ENCODE data around the gene KIAA1191.

The KIAA1191 gene

GRCh38 chr5:176373100-176373818, 11.7 kb upstream of the KIAA1191 start:
- H4K8ac ChIP-seq (ENCODE audit: low read depth, low read length): no peak overlapping the region
- no peak overlapping the region for H2BK5ac ChIP-seq (ENCODE audit: low read length)
- no peak overlapping the region for H2BK120ac ChIP-seq (ENCODE audit: low read depth, low read length)
- no peak overlapping the region for H3K9ac ChIP-seq (ENCODE audit: low read depth, low read length, poor library complexity)
- no peak overlapping the region for H2AK5ac ChIP-seq (ENCODE audit: low read depth, low read length)
- no peak overlapping the region for H3K4me2 ChIP-seq (ENCODE audit: insufficient read depth, low read length, poor library complexity, severe bottlenecking)
- H3K79me1 ChIP-seq (ENCODE audit: low read depth, low read length): no peaks in the 10 kb centered on the region
- H2AFZ ChIP-seq (ENCODE audit: low read length): no peak overlapping the region
- H4K91ac ChIP-seq (ENCODE audit: low read depth, low read length, poor library complexity): no peak overlapping the region
- H2BK12ac ChIP-seq (ENCODE audit: low read length): no peak overlapping the region
- H3K4me3 ChIP-seq (ENCODE audit: low read length in 2 of 2): no peak overlapping the region
- peaks cover 11 to 70% of the 10 kb centered on the region in 2 donors for H3K36me3 ChIP-seq (replicated peaks in 1 of 2; ENCODE audit: control insufficient read depth in 2 of 2, insufficient read depth in 2 of 2, low read length in 2 of 2)
- no peak overlapping the region for H3K18ac ChIP-seq (ENCODE audit: low read length)
- no peaks in the 10 kb centered on the region for H3K9me3 ChIP-seq (replicated peaks in 1 of 2; ENCODE audit: control insufficient read depth in 2 of 2, insufficient read depth in 1 of 2, low read depth in 1 of 2, low read length in 2 of 2)
- no peak overlapping the region for H2BK15ac ChIP-seq (ENCODE audit: low read length)
- H3K4ac ChIP-seq (ENCODE audit: low read length): no peak overlapping the region
- H3K27ac ChIP-seq (replicated peaks; ENCODE audit: low read length): no peak overlapping the region
- no peak overlapping the region for H3K23ac ChIP-seq (ENCODE audit: low read depth, low read length, poor library complexity)
- H3K27me3 ChIP-seq (ENCODE audit: control insufficient read depth in 3 of 3, insufficient read depth in 3 of 3, low read depth in 1 of 3, low read length in 3 of 3): no peaks in the 10 kb centered on the region
- no CpG with 5 or more reads among the region's 7 CpGs for WGBS, 2 donors (ENCODE audit: extremely low coverage in 2 of 2, insufficient read length in 2 of 2, insufficient replicate concordance in 1 of 2)
- no peaks in the 10 kb centered on the region for H3K4me1 ChIP-seq (ENCODE audit: control insufficient read depth in 2 of 2, insufficient read depth in 1 of 2, low read depth in 1 of 2, low read length in 2 of 2)
- no peak for DNase-seq (ENCODE audit: low spot score)
- H3K14ac ChIP-seq (ENCODE audit: low read length): no peak overlapping the region

GRCh38 chr5:176371621-176372539, 10.3 kb upstream of the KIAA1191 start:
- no CpG with 5 or more reads among the region's 13 CpGs for WGBS, 2 donors (ENCODE audit: extremely low coverage in 2 of 2, insufficient read length in 2 of 2, insufficient replicate concordance in 1 of 2)
- no peaks in the 10 kb centered on the region for H3K4me1 ChIP-seq (ENCODE audit: control insufficient read depth in 2 of 2, insufficient read depth in 1 of 2, low read depth in 1 of 2, low read length in 2 of 2)
- H3K9ac ChIP-seq (ENCODE audit: low read depth, low read length, poor library complexity): peak overlapping the region; percentile 14
- no peak overlapping the region for H2BK12ac ChIP-seq (ENCODE audit: low read length)
- H4K91ac ChIP-seq (ENCODE audit: low read depth, low read length, poor library complexity): no peak overlapping the region
- no peak overlapping the region for H2BK5ac ChIP-seq (ENCODE audit: low read length)
- H3K27me3 ChIP-seq (ENCODE audit: control insufficient read depth in 3 of 3, insufficient read depth in 3 of 3, low read depth in 1 of 3, low read length in 3 of 3): no peaks in the 10 kb centered on the region
- no peak overlapping the region for H2AK5ac ChIP-seq (ENCODE audit: low read depth, low read length)
- no peaks in the 10 kb centered on the region for H3K9me3 ChIP-seq (replicated peaks in 1 of 2; ENCODE audit: control insufficient read depth in 2 of 2, insufficient read depth in 1 of 2, low read depth in 1 of 2, low read length in 2 of 2)
- H3K36me3 ChIP-seq (replicated peaks in 1 of 2; ENCODE audit: control insufficient read depth in 2 of 2, insufficient read depth in 2 of 2, low read length in 2 of 2): peaks cover 20 to 72% of the 10 kb centered on the region in 2 donors
- no peak overlapping the region for H2BK15ac ChIP-seq (ENCODE audit: low read length)
- H3K4me3 ChIP-seq (ENCODE audit: low read length in 2 of 2): no peak overlapping the region
- no peak overlapping the region for H3K4ac ChIP-seq (ENCODE audit: low read length)
- no peak for DNase-seq (ENCODE audit: low spot score)
- no peak overlapping the region for H4K8ac ChIP-seq (ENCODE audit: low read depth, low read length)
- no peak overlapping the region for H3K18ac ChIP-seq (ENCODE audit: low read length)
- H2BK120ac ChIP-seq (ENCODE audit: low read depth, low read length): no peak overlapping the region
- no peak overlapping the region for H2AFZ ChIP-seq (ENCODE audit: low read length)
- no peak overlapping the region for H3K4me2 ChIP-seq (ENCODE audit: insufficient read depth, low read length, poor library complexity, severe bottlenecking)
- H3K14ac ChIP-seq (ENCODE audit: low read length): no peak overlapping the region
- H3K23ac ChIP-seq (ENCODE audit: low read depth, low read length, poor library complexity): peak overlapping the region; percentile 46
- no peak overlapping the region for H3K27ac ChIP-seq (replicated peaks; ENCODE audit: low read length)
- no peaks in the 10 kb centered on the region for H3K79me1 ChIP-seq (ENCODE audit: low read depth, low read length)

GRCh38 chr5:176369934-176370711, 8.6 kb upstream of the KIAA1191 start:
- Histone ChIP-seq H3K27me3 (ENCODE audit: control insufficient read depth in 3 of 3, insufficient read depth in 3 of 3, low read depth in 1 of 3, low read length in 3 of 3) (peaks cover 0 to 6% (median 0%) of the 10 kb centered on the region in 3 experiments), H3K9ac (ENCODE audit: low read depth, low read length, poor library complexity) (no peak overlapping the region), H3K23ac (ENCODE audit: low read depth, low read length, poor library complexity) (no peak overlapping the region), H3K4me2 (ENCODE audit: insufficient read depth, low read length, poor library complexity, severe bottlenecking) (no peak overlapping the region), H3K18ac (ENCODE audit: low read length) (no peak overlapping the region), H3K4me3 (ENCODE audit: low read length in 2 of 2) (no peak overlapping the region), H3K79me1 (ENCODE audit: low read depth, low read length) (no peaks in the 10 kb centered on the region), H2AK5ac (ENCODE audit: low read depth, low read length) (no peak overlapping the region), H3K27ac (replicated peaks; ENCODE audit: low read length) (no peak overlapping the region), H4K91ac (ENCODE audit: low read depth, low read length, poor library complexity) (no peak overlapping the region), H2BK15ac (ENCODE audit: low read length) (no peak overlapping the region), H2AFZ (ENCODE audit: low read length) (no peak overlapping the region), H3K9me3 (replicated peaks in 1 of 2; ENCODE audit: control insufficient read depth in 2 of 2, insufficient read depth in 1 of 2, low read depth in 1 of 2, low read length in 2 of 2) (no peaks in the 10 kb centered on the region), H4K8ac (ENCODE audit: low read depth, low read length) (no peak overlapping the region), H2BK12ac (ENCODE audit: low read length) (no peak overlapping the region), H3K36me3 (replicated peaks in 1 of 2; ENCODE audit: control insufficient read depth in 2 of 2, insufficient read depth in 2 of 2, low read length in 2 of 2) (peaks cover 20 to 71% of the 10 kb centered on the region in 2 donors), H3K4me1 (ENCODE audit: control insufficient read depth in 2 of 2, insufficient read depth in 1 of 2, low read depth in 1 of 2, low read length in 2 of 2) (peaks cover 2 to 5% of the 10 kb centered on the region in 2 donors), H3K4ac (ENCODE audit: low read length) (no peak overlapping the region), H3K14ac (ENCODE audit: low read length) (no peak overlapping the region), H2BK120ac (ENCODE audit: low read depth, low read length) (no peak overlapping the region), H2BK5ac (ENCODE audit: low read length) (no peak overlapping the region)
- no CpG with 5 or more reads among the region's 8 CpGs for WGBS, 2 donors (ENCODE audit: extremely low coverage in 2 of 2, insufficient read length in 2 of 2, insufficient replicate concordance in 1 of 2)
- no peak for DNase-seq (ENCODE audit: low spot score)
